Mesenchymal stem cell (in vitro differentiated cells and primary cell): ENCODE data around the gene QPRT.

ENCODE experiments used
- DNase-seq: peaks from one replicate; pipeline ENCODE4 v3.0.0-alpha.2; 2013
- H2AFZ ChIP-seq: one replicate; pipeline ENCODE4 v1.6.1; 2013; ENCODE audit warnings: low read depth, mild to moderate bottlenecking, control low read depth, inconsistent platforms, low read length, moderate library complexity
- H2AK5ac ChIP-seq: 2 replicates; pipeline ENCODE4 v1.6.1; 2013; ENCODE audit warnings: low read length, moderate library complexity, mild to moderate bottlenecking, inconsistent platforms; ENCODE audit not compliant: severe bottlenecking
- H2BK120ac ChIP-seq: one replicate; pipeline ENCODE4 v1.6.1; 2013; ENCODE audit warnings: low read depth, mild to moderate bottlenecking, inconsistent platforms, low read length, moderate library complexity
- H2BK12ac ChIP-seq, 2 experiments: one replicate each; pipeline ENCODE4 v1.6.1; 2013; ENCODE audit warnings: inconsistent platforms in 2 of 2, low read length in 2 of 2, mild to moderate bottlenecking in 2 of 2, moderate library complexity in 2 of 2, control low read depth in 1 of 2
- H2BK15ac ChIP-seq: one replicate; pipeline ENCODE4 v1.6.1; 2013; ENCODE audit warnings: mild to moderate bottlenecking, low read depth, inconsistent platforms; ENCODE audit not compliant: poor library complexity, severe bottlenecking
- H2BK5ac ChIP-seq: 2 replicates; pipeline ENCODE4 v1.6.1; 2013; ENCODE audit warnings: low read depth, mild to moderate bottlenecking, low read length, control low read depth, inconsistent platforms; ENCODE audit not compliant: poor library complexity, severe bottlenecking
- H3K14ac ChIP-seq, 2 experiments: one replicate each; pipeline ENCODE4 v1.6.1; 2013; ENCODE audit warnings: inconsistent platforms in 2 of 2, low read length in 2 of 2, control low read depth in 1 of 2, mild to moderate bottlenecking in 1 of 2, moderate library complexity in 1 of 2
- H3K18ac ChIP-seq, 2 experiments: one replicate each; pipeline ENCODE4 v1.6.1; 2013; ENCODE audit warnings: inconsistent platforms in 2 of 2, low read length in 2 of 2, control low read depth in 1 of 2, low read depth in 1 of 2, mild to moderate bottlenecking in 1 of 2
- H3K23ac ChIP-seq, 2 experiments: one replicate each; pipeline ENCODE4 v1.6.1; 2013; ENCODE audit warnings: inconsistent platforms in 2 of 2, low read length in 2 of 2, mild to moderate bottlenecking in 2 of 2, moderate library complexity in 2 of 2, control low read depth in 1 of 2
- H3K27ac ChIP-seq: 2 replicates; pipeline ENCODE4 v1.5.1; 2013; ENCODE audit warnings: mild to moderate bottlenecking, moderate library complexity, low read length, control low read depth, inconsistent platforms; ENCODE audit not compliant: poor library complexity, severe bottlenecking
- H3K27me3 ChIP-seq, 2 experiments: 2 replicates each; pipeline versions ENCODE4 v1.6.1 to v1.7.0; 2013; ENCODE audit warnings: low read length in 2 of 2, mild to moderate bottlenecking in 2 of 2, moderate library complexity in 2 of 2, control low read depth in 1 of 2, inconsistent platforms in 1 of 2; ENCODE audit not compliant: control insufficient read depth in 1 of 2, insufficient read depth in 1 of 2
- H3K36me3 ChIP-seq, 2 experiments: 2 replicates each; pipeline versions ENCODE4 v1.6.1 to v1.7.0; 2013; ENCODE audit warnings: low read length in 2 of 2, control low read depth in 1 of 2, inconsistent platforms in 1 of 2, low read depth in 1 of 2, mild to moderate bottlenecking in 1 of 2; ENCODE audit not compliant: insufficient read depth in 2 of 2, control insufficient read depth in 1 of 2
- H3K4ac ChIP-seq, 2 experiments: one replicate each; pipeline ENCODE4 v1.6.1; 2013; ENCODE audit warnings: inconsistent platforms in 2 of 2, low read length in 2 of 2, mild to moderate bottlenecking in 2 of 2, moderate library complexity in 2 of 2, control low read depth in 1 of 2, low read depth in 1 of 2
- H3K4me1 ChIP-seq: 2 replicates; pipeline ENCODE4 v1.6.1; 2013; ENCODE audit warnings: low read depth, low read length, control low read depth; ENCODE audit not compliant: control insufficient read depth, insufficient read depth
- H3K4me2 ChIP-seq: 2 replicates; pipeline ENCODE4 v1.6.1; 2013; ENCODE audit warnings: low read length, mild to moderate bottlenecking, inconsistent platforms; ENCODE audit not compliant: poor library complexity, severe bottlenecking
- H3K4me3 ChIP-seq, 2 experiments: 2 replicates each; pipeline versions ENCODE4 v1.5.1 to v1.7.0; 2013; ENCODE audit warnings: low read length in 2 of 2, mild to moderate bottlenecking in 2 of 2, control low read depth in 1 of 2, low read depth in 1 of 2; ENCODE audit not compliant: insufficient read depth in 1 of 2
- H3K79me1 ChIP-seq: replicated peaks from 2 replicates; pipeline ENCODE4 v1.6.1; 2013; ENCODE audit warnings: mild to moderate bottlenecking, control low read depth, low read length, inconsistent platforms; ENCODE audit not compliant: poor library complexity, severe bottlenecking
- H3K9ac ChIP-seq: 2 replicates; pipeline ENCODE4 v1.7.0; 2013; ENCODE audit warnings: mild to moderate bottlenecking, low read length, moderate library complexity
- H3K9me3 ChIP-seq: 2 replicates; pipeline ENCODE4 v1.7.0; 2013; ENCODE audit warnings: mild to moderate bottlenecking, low read length; ENCODE audit not compliant: control insufficient read depth
- H4K8ac ChIP-seq: one replicate; pipeline ENCODE4 v1.6.1; 2013; ENCODE audit warnings: inconsistent platforms, mild to moderate bottlenecking, low read length, moderate library complexity
- H4K91ac ChIP-seq: one replicate; pipeline ENCODE4 v1.6.1; 2013; ENCODE audit warnings: mild to moderate bottlenecking, low read length, inconsistent platforms
- WGBS: methylation state at CpG from one replicate; pipeline ENCODE4 v1.1.7; 2013; ENCODE audit warnings: mixed read lengths; 5-methylcytosine and 5-hydroxymethylcytosine counted together

Gene QPRT

GRCh38 chr16:29649588-29650494 is 29.1 kb upstream of the QPRT start:
- no peak overlapping the region for H2AFZ ChIP-seq
- no peak overlapping the region for H3K27ac ChIP-seq
- H3K79me1 ChIP-seq = no peaks in the 10 kb centered on the region
- H3K4ac ChIP-seq = no peak overlapping the region
- no peaks in the 10 kb centered on the region for H3K9me3 ChIP-seq
- no peak overlapping the region for H3K9ac ChIP-seq
- H2BK5ac ChIP-seq = no peak overlapping the region
- H2BK120ac ChIP-seq = no peak overlapping the region
- 83% methylated on average over 9 of the region's 9 CpGs for WGBS
- peaks cover 0 to 3% of the 10 kb centered on the region in 2 experiments for H3K27me3 ChIP-seq
- H3K14ac ChIP-seq = no peak overlapping the region
- peaks cover 2% of the 10 kb centered on the region for H3K4me1 ChIP-seq
- no peak overlapping the region for H2BK15ac ChIP-seq
- no peak overlapping the region for H4K8ac ChIP-seq
- no peak overlapping the region for H4K91ac ChIP-seq
- H3K36me3 ChIP-seq = no peaks in the 10 kb centered on the region
- no peak overlapping the region for H2AK5ac ChIP-seq
- no peak overlapping the region for H3K4me3 ChIP-seq
- no peak overlapping the region for H3K18ac ChIP-seq
- H3K23ac ChIP-seq = no peak overlapping the region
- no peak for DNase-seq
- H3K4me2 ChIP-seq = no peak overlapping the region
- H2BK12ac ChIP-seq = no peak overlapping the region

- no CpG with 5 or more reads among the region's 2 CpGs for WGBS
Observed at GRCh38 chr16:29650771-29651170, 28.2 kb upstream of the QPRT start.

GRCh38 chr16:29651774-29652349 is 27.1 kb upstream of the QPRT start:
- Histone ChIP-seq H3K79me1 (no peaks in the 10 kb centered on the region), H2AK5ac (no peak overlapping the region)
- WGBS = 96% methylated on average over 2 of the region's 2 CpGs

More at GRCh38 chr16:29650771-29651170, 28.2 kb upstream of the QPRT start:
- Histone ChIP-seq H3K36me3 (no peaks in the 10 kb centered on the region), H3K4me1 (peaks cover 2% of the 10 kb centered on the region), H3K9ac (no peak overlapping the region), H3K27me3 (peaks cover 0 to 6% of the 10 kb centered on the region in 2 experiments), H2BK15ac (no peak overlapping the region), H2BK12ac (no peak overlapping the region), H3K79me1 (no peaks in the 10 kb centered on the region), H3K23ac (no peak overlapping the region), H2AK5ac (no peak overlapping the region), H2BK120ac (no peak overlapping the region), H3K4me3 (no peak overlapping the region), H4K8ac (no peak overlapping the region), H3K14ac (no peak overlapping the region), H2BK5ac (no peak overlapping the region), H3K9me3 (no peaks in the 10 kb centered on the region), H3K4me2 (no peak overlapping the region), H2AFZ (no peak overlapping the region), H4K91ac (no peak overlapping the region), H3K18ac (no peak overlapping the region), H3K27ac (no peak overlapping the region), H3K4ac (no peak overlapping the region)
- DNase-seq = no peak

GRCh38 chr16:29653471-29653870 is 25.5 kb upstream of the QPRT start:
- Histone ChIP-seq H2BK5ac (no peak overlapping the region), H3K4me2 (no peak overlapping the region), H2BK15ac (no peak overlapping the region), H2BK12ac (no peak overlapping the region), H2BK120ac (no peak overlapping the region), H3K4me3 (no peak overlapping the region), H3K9ac (no peak overlapping the region), H3K79me1 (no peaks in the 10 kb centered on the region), H3K23ac (no peak overlapping the region), H3K4me1 (peaks cover 2% of the 10 kb centered on the region), H2AK5ac (no peak overlapping the region), H3K9me3 (no peaks in the 10 kb centered on the region), H3K36me3 (no peaks in the 10 kb centered on the region), H3K18ac (no peak overlapping the region), H4K8ac (no peak overlapping the region), H3K4ac (no peak overlapping the region), H3K27me3 (peaks cover 0 to 9% of the 10 kb centered on the region in 2 experiments), H2AFZ (no peak overlapping the region), H3K14ac (no peak overlapping the region), H3K27ac (no peak overlapping the region), H4K91ac (no peak overlapping the region)
- no peak for DNase-seq
- 84% methylated on average over 12 of the region's 12 CpGs for WGBS

More at GRCh38 chr16:29651774-29652349, 27.1 kb upstream of the QPRT start:
- no peak overlapping the region for H2BK5ac ChIP-seq
- no peak overlapping the region for H4K91ac ChIP-seq
- H3K4me2 ChIP-seq = no peak overlapping the region
- no peak overlapping the region for H3K4ac ChIP-seq
- H3K18ac ChIP-seq = no peak overlapping the region
- no peak overlapping the region for H2AFZ ChIP-seq
- no peak for DNase-seq
- H3K14ac ChIP-seq = no peak overlapping the region
- no peaks in the 10 kb centered on the region for H3K9me3 ChIP-seq
- H2BK12ac ChIP-seq = no peak overlapping the region
- H3K23ac ChIP-seq = no peak overlapping the region
- no peak overlapping the region for H2BK120ac ChIP-seq
- no peak overlapping the region for H3K4me3 ChIP-seq
- H3K4me1 ChIP-seq = peaks cover 2% of the 10 kb centered on the region
- H4K8ac ChIP-seq = no peak overlapping the region
- H3K27ac ChIP-seq = no peak overlapping the region
- no peak overlapping the region for H2BK15ac ChIP-seq
- H3K36me3 ChIP-seq = no peaks in the 10 kb centered on the region
- H3K9ac ChIP-seq = no peak overlapping the region
- peaks cover 0 to 9% of the 10 kb centered on the region in 2 experiments for H3K27me3 ChIP-seq
